ENCODE measurements around the gene LUZP1. TPM values are rescaled to one million over a fixed set of nuclear protein-coding genes. Genes with fewer than 3 reads are reported as not detected.

The LUZP1 gene
- total RNA-seq, 2 donors from 2014 or later = 31.9 to 35.4 TPM

- intact Hi-C loops (cut with DNase I) = loop anchor here in 1 of 2 donors (5.0 kb wide), 1 partner anchor 80 kb away; no protein-coding TSS in a partner anchor
- DNase-seq (ENCODE audit: low spot score) = no peak
Measured at GRCh38 chr1:23101887-23102286, 66.8 kb downstream of the LUZP1 start.

- intact Hi-C loops (cut with DNase I) = loop anchor here in 1 of 2 donors (5.0 kb wide), 1 partner anchor 81 kb away; no protein-coding TSS in a partner anchor
- DNase-seq (ENCODE audit: low spot score) = no peak
Measured at GRCh38 chr1:23101101-23101827, 67.4 kb downstream of the LUZP1 start.

GRCh38 chr1:23100074-23100748 lies 68.4 kb downstream of the LUZP1 start:
- DNase-seq (ENCODE audit: low spot score) = no peak
- intact Hi-C loops (cut with DNase I) = loop anchor here in 1 of 2 donors (5.0 kb wide), 1 partner anchor 82 kb away; no protein-coding TSS in a partner anchor

GRCh38 chr1:23099171-23099536 lies 69.5 kb downstream of the LUZP1 start:
- intact Hi-C loops (cut with DNase I) = loop anchor here in 1 of 2 donors (2.0 to 10.0 kb wide), 2 partner anchors 84 to 176 kb away; no protein-coding TSS in a partner anchor
- DNase-seq (ENCODE audit: low spot score) = no peak

- no peak for DNase-seq (ENCODE audit: low spot score)
- intact Hi-C loops (cut with DNase I) = loop anchor here in 1 of 2 donors (2.0 to 10.0 kb wide), 2 partner anchors 84 to 176 kb away; no protein-coding TSS in a partner anchor
Measured at GRCh38 chr1:23098463-23099170, 70.0 kb downstream of the LUZP1 start.

GRCh38 chr1:23097316-23097715 lies 71.3 kb downstream of the LUZP1 start:
- DNase-seq (ENCODE audit: low spot score) = no peak
- intact Hi-C loops (cut with DNase I) = loop anchor here in 1 of 2 donors (10.0 kb wide), 1 partner anchor 177 kb away; no protein-coding TSS in a partner anchor

- DNase-seq (ENCODE audit: low spot score) = no peak
- intact Hi-C loops (cut with DNase I) = loop anchor here in 1 of 2 donors (10.0 kb wide), 1 partner anchor 182 kb away; no protein-coding TSS in a partner anchor
Measured at GRCh38 chr1:23092447-23092846, 76.2 kb downstream of the LUZP1 start.

- intact Hi-C loops (cut with DNase I) = loop anchor here in 1 of 2 donors (10.0 kb wide), 1 partner anchor 183 kb away; no protein-coding TSS in a partner anchor
- DNase-seq (ENCODE audit: low spot score) = no peak
Measured at GRCh38 chr1:23091545-23091944, 77.1 kb downstream of the LUZP1 start.

- DNase-seq (ENCODE audit: low spot score) = no peak
- intact Hi-C loops (cut with DNase I) = loop anchor here in 1 of 2 donors (10.0 kb wide), 1 partner anchor 185 kb away; no protein-coding TSS in a partner anchor
Measured at GRCh38 chr1:23090056-23090455, 78.6 kb downstream of the LUZP1 start.

- no peak for DNase-seq (ENCODE audit: low spot score)
- intact Hi-C loops (cut with DNase I) = no loop called here
Measured at GRCh38 chr1:23088027-23088426, 80.6 kb downstream of the LUZP1 start.

GRCh38 chr1:23085696-23086095 lies 83.0 kb downstream of the LUZP1 start:
- intact Hi-C loops (cut with DNase I) = no loop called here
- DNase-seq (ENCODE audit: low spot score) = no peak

- no peak for DNase-seq (ENCODE audit: low spot score)
- intact Hi-C loops (cut with DNase I) = no loop called here
Measured at GRCh38 chr1:23084880-23085279, 83.8 kb downstream of the LUZP1 start.

GRCh38 chr1:23083714-23084480 lies 84.8 kb downstream of the LUZP1 start:
- intact Hi-C loops (cut with DNase I) = no loop called here

GRCh38 chr1:23081376-23081775 lies 87.3 kb downstream of the LUZP1 start:
- no peak for DNase-seq (ENCODE audit: low spot score)
- intact Hi-C loops (cut with DNase I) = no loop called here

More at GRCh38 chr1:23083714-23084480, 84.8 kb downstream of the LUZP1 start:
- no peak for DNase-seq (ENCODE audit: low spot score)

GRCh38 chr1:23080885-23081284 lies 87.8 kb downstream of the LUZP1 start:
- intact Hi-C loops (cut with DNase I) = no loop called here
- DNase-seq (ENCODE audit: low spot score) = no peak

GRCh38 chr1:23079025-23079424 lies 89.6 kb downstream of the LUZP1 start:
- no peak for DNase-seq (ENCODE audit: low spot score)
- intact Hi-C loops (cut with DNase I) = no loop called here

- DNase-seq (ENCODE audit: low spot score) = no peak
- intact Hi-C loops (cut with DNase I) = no loop called here
Measured at GRCh38 chr1:23074012-23074411, 94.6 kb downstream of the LUZP1 start.

GRCh38 chr1:23069675-23070074 lies 99.0 kb downstream of the LUZP1 start:
- no peak for DNase-seq (ENCODE audit: low spot score)
- intact Hi-C loops (cut with DNase I) = no loop called here

GRCh38 chr1:23069149-23069548 lies 99.5 kb downstream of the LUZP1 start:
- intact Hi-C loops (cut with DNase I) = no loop called here

More at GRCh38 chr1:23069149-23069548, 99.5 kb downstream of the LUZP1 start:
- no peak for DNase-seq (ENCODE audit: low spot score)
